ENCODE measurements around the gene METAP1.
"Not testable (repeated sequence)": the region's sequence is repeated elsewhere in the genome, so short reads cannot be mapped to it uniquely, and the experiment has no call there.

METAP1 gene

DNA sequence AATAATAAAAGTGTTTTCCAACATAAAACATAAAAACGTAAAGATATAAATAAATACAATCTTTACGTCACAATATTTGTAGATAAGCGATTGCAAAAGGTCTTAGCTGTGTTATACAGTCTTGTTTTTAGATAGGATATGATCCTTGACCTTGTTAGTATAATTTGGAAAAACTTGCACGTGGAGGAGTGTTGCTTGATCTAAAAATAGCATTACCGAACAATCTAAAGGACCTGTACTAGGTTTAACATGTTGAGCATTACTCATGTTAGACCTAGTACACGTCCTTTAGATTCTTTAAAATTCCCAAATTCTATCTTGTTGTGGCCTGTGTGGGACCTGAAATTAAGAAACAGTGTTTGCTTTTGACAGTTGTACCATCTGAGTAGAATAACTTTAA is 1.6 kb downstream of the METAP1 start:
- peak; percentile 25 for DNase-seq (ENCODE audit: low read depth)

- no peak for DNase-seq (ENCODE audit: low read depth)
Observed at GRCh38 chr4:98998551-98998950, 3.0 kb downstream of the METAP1 start.

GRCh38 chr4:99002279-99002678 is 6.8 kb downstream of the METAP1 start:
- DNase-seq (ENCODE audit: low read depth): no peak

GRCh38 chr4:99008051-99008450 is 12.5 kb downstream of the METAP1 start:
- no peak for DNase-seq (ENCODE audit: low read depth)

GRCh38 chr4:99011910-99012309 is 16.4 kb downstream of the METAP1 start:
- no peak for DNase-seq (ENCODE audit: low read depth)

DNA sequence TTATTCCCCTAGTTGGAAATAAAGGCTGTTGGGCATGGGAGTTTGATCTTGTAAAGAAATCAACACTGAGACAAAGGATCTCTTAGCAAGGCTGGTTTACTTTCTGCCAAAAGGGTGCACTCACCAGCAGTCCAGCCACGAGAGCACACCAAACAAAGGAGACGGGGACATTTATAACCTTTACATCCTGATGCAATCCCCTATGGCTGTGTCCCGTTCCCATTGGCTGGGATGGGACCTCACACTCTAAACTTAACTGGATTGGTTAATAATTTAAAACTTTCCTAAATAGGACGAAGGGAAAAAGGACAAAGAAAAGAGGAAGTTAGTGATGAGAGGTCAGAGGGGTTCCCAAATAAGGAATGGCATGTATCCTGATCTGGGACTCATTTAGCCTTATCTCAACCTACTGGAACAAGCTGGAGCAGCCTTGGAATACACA is 17.9 kb downstream of the METAP1 start:
- peak; percentile 43 for DNase-seq (ENCODE audit: low read depth)

- no peak for DNase-seq (ENCODE audit: low read depth)
Observed at GRCh38 chr4:99013884-99014523, 18.5 kb downstream of the METAP1 start.

DNA sequence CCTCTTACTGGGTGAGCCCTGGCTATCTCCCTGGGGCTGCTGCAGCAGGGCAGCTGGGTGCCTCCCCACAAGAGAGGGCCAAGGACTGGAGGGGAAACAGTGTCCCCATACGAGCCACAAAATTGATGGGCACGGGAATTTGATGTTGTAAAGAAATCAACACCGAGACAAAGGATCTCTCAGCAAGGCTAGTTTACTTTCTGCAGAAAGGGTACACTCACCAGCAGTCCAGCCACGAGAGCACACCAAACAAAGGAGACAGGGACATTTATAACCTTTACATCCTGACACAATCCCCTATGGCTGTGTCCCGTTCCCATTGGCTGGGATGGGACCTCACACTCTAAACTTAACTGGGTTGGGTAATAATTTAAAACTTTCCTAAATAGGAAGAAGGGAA is 25.9 kb downstream of the METAP1 start:
- DNase-seq (ENCODE audit: low read depth): no peak

DNA sequence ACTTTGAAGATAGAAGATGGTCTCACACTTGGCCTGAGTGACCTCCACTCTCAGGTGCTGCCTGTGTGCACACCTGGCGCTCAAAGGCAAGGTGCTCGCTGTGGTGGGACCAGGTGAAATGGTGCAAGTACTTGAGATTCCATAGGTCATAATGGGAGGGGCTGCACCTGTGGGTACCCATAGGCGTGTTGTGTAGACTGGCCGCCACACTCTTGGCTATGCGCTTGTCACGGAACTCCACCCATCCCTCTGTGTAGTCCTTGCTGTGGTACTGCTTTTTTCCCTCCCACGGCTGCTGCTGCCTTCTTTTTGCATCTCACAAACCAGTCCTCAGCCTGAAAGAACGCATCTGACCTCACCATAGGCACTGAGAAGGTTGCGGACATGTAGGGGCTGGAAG is 27.0 kb downstream of the METAP1 start:
- no peak for DNase-seq (ENCODE audit: low read depth)

GRCh38 chr4:99023800-99024251 is 28.3 kb downstream of the METAP1 start:
- not testable (repeated sequence) for DNase-seq (ENCODE audit: low read depth)

GRCh38 chr4:99024481-99025275 is 29.2 kb downstream of the METAP1 start:
- no peak for DNase-seq (ENCODE audit: low read depth)

- no peak for DNase-seq (ENCODE audit: low read depth)
Observed at GRCh38 chr4:99025506-99025905, 30.0 kb downstream of the METAP1 start.

- no peak for DNase-seq (ENCODE audit: low read depth)
Observed at GRCh38 chr4:99027304-99027703, 31.8 kb downstream of the METAP1 start.

GRCh38 chr4:99028187-99028586 is 32.7 kb downstream of the METAP1 start:
- peak; percentile 19 for DNase-seq (ENCODE audit: low read depth)

- DNase-seq (ENCODE audit: low read depth): peak; percentile 13
Observed at GRCh38 chr4:99029018-99029735, 33.7 kb downstream of the METAP1 start.

- peak; percentile 71 for DNase-seq (ENCODE audit: low read depth)
Observed at GRCh38 chr4:99029852-99030251, 34.3 kb downstream of the METAP1 start.

GRCh38 chr4:99033956-99034355 is 38.4 kb downstream of the METAP1 start:
- peak; percentile 47 for DNase-seq (ENCODE audit: low read depth)

GRCh38 chr4:99038213-99038612 is 42.7 kb downstream of the METAP1 start:
- DNase-seq (ENCODE audit: low read depth): no peak

DNA sequence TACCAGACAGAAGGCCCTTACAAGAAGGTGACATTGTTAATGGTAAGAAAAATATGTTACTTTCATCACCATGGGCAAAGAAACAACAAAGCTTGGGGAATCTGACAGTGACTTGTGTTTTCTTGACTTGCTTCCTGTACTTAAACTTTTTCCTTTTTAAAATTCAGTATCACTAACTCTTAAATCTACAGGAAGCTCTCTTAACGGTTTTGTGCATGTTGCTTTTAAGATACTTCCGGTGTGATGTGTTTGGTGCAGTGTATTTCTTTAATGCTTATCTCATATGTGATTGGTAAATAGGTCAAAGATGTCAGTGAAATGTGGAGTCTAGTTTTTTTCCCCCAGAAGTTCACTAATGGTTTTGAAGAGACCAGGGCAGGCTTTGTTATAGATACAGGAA is 47.8 kb downstream of the METAP1 start:
- no peak for DNase-seq (ENCODE audit: low read depth)

- DNase-seq (ENCODE audit: low read depth): no peak
Observed at GRCh38 chr4:99047710-99048109, 52.2 kb downstream of the METAP1 start.

DNA sequence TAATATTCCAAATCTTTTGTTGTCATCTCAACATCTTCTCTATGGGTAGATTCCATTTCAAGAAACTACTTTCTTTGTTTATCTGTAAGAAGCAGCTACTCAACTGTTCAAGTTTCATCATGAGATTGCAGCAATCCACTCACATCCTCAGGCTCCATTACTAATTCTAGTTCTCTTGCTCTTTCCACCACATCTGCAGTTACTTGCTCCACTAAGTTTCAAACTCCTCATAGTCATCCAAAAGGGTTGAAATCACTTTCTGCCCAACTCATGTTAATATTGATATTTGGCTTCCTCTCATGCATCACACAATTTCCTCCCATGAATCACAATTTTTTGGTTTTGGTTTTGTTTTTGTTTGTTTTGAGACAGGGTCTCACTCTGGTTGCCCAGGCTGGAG is 57.4 kb downstream of the METAP1 start:
- peak; percentile 40 for DNase-seq (ENCODE audit: low read depth)

DNA sequence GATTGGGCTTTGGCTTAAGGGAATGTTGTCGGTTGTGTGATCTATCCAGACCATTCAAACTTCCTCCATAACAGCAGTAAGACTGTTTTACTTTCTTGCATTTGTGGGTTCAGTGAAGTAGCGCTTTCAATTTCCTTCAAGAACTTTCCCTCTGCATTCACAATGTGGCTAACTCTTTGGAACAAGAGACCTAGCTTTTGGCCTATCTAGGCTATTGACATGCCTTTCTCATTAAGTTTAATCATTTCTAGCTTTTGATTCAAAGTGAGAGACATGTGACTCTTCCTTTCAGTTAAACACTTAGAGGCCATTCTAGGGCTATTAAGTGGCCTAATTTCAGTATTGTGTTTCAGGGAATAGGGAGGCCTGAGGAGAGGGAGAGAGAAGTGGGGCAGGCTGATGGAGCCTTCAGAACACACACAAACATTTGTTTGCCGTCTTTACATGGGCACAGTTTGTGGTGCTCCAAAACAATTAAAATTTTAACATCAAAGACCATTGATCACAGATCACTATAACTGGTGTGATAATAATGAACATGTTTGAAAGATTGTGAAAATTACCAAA is 59.0 kb downstream of the METAP1 start:
- no peak for DNase-seq (ENCODE audit: low read depth)

GRCh38 chr4:99058228-99058627 is 62.7 kb downstream of the METAP1 start:
- no peak for DNase-seq (ENCODE audit: low read depth)

Measured in amniotic epithelial cell (primary cell).